Daoy (cell line): ENCODE data around the gene GIMAP8. TPM values are rescaled to one million over a fixed set of nuclear protein-coding genes. Genes with fewer than 3 reads are reported as not detected.

Source experiments
- DNase-seq: peaks from one replicate; pipeline ENCODE4 v3.0.0-alpha.2; 2015; ENCODE audit warnings: low read depth
- total RNA-seq: library from RNA; depleted of rRNA; stranded (reverse); fragments of >200 nt; shearing (Covaris generic); gene quantifications from 2 replicates; pipeline ENCODE4 v1.2.3, GENCODE V29; 2014; rRNA removed

The GIMAP8 gene
- total RNA-seq = not detected in 2 replicates

DNA sequence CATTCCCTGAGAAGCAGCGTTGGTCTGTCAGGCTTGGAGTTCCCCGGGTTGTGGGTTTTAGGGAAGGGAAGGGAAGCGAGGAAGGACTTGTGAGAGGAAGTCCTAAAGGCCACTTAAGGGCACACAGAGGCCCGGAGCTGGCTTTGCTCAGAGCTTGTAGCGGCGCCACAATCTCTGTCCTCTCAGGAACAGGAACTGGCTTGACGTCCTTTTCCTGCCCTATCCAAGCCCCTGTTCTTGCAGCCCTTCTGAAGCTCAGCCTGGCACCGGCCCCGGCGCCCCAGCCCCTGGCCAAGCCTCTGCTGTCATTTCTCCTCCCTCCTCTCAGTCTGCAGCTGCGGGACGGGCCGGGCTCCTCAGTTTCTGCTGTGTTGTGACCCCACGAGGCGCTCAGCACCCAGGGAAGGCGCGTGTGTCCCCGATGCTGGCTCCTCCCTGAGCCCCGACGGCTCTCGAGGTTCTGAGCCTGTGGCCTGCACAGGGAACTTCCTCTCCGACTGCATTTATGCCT is at the start of gene GIMAP8:
Gene GIMAP8, plus strand, starts transcription at position 140 of the 511 bp plus-strand sequence. CDS start 16,069 bp downstream, outside the sequence.
- DNase-seq = no peak

DNA sequence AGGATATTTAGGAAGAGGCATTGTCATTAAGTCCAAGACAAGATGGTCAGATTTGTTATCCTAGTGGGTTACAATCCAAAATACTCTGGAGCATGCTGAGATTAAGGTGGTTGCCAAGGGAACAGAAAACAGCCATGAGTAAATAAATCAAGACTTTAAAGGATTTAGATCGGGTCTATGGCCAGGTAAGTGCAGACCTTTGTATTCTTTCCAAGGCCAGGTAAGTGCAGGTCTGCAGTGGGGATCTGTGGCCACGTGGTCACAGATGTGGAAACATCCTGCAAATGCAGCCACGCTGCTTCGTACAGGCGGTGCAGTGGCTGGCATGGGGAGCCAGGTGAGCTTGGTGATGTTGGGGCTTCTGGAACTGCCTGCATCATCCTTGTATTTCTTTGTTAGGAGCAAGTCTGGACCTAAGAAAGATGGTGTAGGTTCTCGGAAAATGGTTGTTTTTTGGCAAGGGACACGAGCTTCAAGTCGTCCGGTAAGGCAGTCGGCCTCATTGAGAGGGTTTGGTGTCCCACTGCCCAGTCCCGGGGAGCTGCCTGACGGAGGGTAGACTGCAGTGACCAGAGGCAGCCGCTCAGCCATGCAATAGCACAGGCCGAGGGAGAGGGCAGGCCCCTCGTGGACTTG is 49.5 kb upstream of the GIMAP8 start:
- DNase-seq = no peak

DNA sequence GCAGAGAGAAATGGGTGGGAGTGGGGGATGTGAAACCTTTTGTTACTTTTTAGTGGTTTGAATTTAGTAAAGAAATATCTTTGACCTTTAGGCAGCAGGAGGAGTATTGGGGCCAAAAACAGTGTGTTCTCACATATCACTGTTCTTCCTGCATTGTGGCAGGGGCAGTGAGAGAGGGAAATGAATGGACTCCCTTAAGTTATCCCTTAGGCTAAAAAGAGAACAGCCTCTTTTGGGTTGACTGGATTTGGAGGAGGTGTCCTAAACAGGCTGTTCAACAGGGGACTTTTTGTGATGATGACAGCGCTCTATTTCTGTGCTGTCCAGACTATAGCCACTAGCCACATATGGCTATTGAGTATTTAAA is 49.0 kb upstream of the GIMAP8 start:
- no peak for DNase-seq

DNA sequence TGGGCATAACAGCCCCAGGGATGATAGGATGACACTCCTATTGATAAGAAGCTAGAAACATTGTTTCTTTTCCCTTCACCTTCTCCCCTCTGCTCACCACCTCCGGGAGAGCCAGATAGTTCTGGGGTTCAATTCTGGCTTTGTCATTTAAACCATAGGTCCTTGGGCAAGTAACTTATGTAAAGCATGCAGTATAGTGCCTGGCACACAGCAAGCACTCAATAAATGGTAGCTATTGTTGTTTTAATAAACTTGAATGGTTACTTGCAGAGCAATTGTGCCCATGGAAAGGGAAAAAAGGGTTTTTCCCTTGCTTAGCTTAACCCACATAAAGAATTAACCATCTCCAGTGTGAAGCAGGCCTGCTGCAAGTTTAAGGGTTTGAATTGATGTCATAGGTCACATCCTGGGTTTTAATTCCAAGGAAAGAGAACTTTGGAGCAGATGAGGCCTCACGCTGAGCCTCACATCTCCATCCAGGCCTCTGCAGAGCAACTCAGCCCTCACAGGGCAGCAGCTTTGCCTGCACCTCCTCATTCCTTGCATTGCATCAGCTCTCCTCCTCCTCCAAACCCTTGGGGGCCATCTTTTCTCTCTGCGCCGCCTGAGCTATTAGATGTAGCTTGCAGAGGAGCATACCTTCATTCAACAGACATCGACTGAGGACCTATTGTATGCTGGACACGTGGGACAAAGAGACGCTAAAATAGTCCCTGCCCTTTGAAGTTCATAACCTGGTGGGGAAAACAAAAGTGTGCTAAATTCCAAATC is 48.4 kb upstream of the GIMAP8 start:
- DNase-seq = no peak

DNA sequence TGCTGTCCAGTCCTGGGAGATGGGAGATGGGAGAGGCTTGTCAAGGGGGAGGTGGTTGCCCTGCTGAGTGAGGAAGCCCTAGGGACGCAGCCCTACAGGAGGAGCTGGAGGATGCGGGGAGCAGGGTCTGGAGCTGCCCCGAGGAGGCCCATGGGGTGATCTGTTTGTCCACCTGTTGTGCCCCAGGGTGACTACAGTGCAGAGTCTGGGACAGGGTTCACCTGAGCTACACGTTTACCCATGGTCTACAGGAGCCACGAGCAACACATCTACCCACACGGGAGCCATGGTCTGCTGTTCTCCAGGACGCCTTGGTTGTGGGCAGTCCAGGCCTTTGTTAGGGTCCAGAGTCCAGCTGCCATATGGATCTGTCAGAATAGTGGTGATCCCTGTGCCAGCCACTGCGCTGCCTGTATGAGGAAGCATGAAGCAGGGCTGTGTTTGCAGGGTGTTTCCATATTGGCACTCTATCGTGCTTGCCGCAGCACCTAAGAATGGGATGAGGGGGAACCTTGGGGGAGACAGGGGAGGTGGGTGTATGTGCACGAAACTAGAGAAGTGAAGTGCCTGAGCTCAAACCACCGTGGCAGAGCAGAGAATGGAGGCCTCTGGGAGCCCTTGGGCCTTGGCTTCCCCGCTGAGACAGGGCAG is 47.6 kb upstream of the GIMAP8 start:
- DNase-seq = no peak

DNA sequence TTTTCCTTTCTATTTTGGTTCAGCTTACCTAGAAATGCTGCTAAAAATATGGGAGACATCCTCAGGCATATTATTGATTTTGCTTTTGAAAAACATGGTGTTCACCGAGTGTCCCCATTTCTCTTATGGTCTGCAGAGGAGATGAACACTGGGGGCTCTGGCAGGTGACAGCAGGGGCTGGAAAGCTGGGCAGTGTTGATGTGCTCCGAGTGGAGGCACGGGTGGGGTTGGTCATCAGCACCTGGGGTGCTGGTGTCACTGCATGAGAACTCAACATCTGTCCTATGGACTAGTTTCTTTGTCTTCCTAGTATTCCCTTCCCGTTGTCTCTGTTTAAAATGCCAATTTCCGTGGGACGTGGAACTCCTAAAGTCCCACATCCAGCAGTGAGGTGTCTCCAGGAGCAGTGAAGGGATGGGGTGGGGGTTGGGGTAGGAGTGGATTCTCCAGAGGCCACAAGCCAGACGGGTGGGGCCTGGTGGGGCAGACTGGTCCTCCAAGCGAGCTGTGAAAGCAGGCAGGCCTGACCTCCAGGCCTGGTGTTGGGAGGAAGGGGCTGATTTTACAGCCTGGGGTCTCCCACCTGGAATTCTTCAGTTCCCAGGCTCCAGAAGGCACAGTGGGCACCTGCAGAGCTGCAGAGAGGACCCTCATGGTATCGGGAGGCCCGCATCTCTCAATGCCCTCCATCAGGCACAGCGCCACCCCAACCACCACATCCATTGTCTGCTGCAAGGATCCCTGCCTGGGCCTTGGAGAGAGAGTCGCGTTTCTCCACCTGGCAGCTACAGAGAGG is 46.9 kb upstream of the GIMAP8 start:
- DNase-seq = no peak

DNA sequence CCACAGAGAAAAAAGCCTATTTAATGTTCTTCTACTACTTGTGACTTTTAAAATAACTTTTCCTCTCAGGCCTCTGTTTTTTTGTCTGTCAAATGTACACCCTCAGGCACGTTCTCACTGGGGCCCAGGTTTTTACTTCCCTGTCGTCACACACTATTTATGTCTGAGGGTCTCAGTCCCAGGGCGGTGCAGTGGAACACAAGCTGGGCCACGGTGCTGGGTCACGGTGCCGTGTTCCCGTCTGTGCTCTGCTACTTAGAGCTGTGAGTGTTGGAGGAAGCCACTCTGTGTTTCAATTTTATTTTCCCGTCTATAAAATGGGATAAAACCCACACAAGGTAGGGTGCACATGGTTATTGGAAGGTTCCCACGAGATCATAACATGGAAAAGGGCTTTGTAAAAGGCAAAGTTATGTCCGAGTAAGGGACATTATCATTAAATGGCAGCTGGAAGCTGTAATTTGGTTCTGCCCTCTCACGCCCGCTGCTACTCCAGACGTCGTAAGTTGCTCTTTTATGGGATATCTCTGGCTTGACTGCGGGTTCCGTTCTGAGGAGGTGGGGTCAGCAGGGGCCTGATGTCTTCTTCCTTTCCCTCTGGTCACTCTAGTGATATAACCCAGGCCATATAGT is 46.1 kb upstream of the GIMAP8 start:
- DNase-seq = no peak

DNA sequence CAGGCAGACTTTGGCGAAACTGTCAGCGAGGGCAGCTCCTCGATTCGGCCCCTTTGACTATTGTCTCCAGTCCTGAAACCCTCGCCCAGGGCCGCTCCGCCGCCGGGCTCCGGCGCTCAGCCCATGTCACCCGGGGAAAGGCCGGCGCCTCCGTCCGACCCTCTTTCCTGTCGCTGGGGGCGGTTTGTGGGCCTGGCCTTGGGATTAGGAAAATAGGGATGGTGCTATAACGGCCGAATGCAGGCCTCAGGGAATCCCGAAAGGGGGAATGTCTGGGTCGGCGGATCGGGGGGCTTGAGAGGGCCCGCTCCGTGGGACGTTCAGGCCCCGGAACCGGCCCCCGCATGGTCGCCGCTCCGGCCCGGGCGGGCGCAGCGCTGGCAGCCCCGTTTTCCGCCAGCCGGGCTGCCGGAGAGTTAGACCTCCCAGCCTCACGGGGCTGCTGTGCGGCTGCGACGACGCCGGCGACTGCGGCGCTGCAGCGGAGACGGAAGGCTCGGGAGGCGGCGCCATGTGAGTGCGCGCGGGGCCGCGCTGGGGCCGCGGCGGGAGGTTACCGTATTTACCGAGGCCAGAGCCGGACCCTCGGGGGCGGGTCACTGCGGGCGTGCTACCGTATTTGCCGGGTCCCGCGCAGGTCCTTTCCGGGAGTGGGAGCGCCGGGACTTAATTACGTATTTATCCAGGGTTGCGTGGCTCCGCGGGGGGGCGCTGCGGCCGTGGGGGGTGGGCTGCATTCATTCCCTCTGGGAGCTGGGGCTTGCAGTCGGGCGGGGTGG is 45.4 kb upstream of the GIMAP8 start:
- DNase-seq = peak; percentile 92

DNA sequence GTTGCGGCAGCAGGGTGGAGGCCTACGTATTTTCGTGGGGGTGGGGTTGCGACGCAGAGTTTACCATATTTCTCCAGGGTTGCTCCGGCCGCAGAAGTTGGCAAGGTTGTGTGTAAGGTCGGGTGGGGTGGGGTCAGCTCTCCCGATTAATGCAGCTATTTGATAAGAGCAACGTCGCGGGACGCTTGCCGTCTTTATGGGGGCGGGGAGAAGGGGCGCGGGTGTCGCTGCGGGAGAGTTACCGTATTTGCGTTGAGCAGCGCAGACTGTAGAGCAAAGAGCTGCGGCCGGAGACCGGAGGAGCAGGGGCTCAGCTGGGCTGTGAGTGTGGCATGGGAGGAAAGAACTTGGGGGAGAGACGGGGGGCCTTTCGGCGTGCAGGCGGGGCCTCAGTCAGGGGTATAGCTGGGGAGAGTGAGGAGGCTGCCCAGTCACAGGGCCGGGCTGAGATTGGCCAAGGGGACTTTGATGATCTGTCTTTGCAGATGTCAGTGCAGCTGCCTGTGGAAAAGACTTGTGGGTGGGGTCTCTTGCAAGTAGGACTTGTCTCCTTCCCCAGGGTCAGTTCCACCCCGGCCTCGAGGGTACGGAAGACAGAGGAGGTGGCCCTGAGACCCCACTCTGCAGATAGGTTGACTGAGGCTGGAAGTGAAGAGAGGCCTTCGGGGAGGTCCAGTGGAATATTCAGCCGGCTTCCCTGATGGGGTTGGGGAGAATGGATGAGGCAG is 44.7 kb upstream of the GIMAP8 start:
- no peak for DNase-seq

DNA sequence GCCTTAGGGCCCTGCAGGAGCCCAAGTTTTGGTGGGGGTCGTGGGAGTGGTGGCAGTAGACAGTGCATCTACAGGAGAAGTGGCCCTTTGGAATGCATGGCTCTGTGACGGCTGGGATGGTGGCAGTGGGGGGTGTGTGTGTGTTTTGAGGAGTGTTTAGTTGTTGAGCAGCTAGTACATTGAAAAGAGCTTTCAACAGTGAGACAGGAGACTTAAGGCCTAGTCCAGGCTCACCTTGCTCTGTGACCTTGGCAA is 44.2 kb upstream of the GIMAP8 start:
- no peak for DNase-seq

DNA sequence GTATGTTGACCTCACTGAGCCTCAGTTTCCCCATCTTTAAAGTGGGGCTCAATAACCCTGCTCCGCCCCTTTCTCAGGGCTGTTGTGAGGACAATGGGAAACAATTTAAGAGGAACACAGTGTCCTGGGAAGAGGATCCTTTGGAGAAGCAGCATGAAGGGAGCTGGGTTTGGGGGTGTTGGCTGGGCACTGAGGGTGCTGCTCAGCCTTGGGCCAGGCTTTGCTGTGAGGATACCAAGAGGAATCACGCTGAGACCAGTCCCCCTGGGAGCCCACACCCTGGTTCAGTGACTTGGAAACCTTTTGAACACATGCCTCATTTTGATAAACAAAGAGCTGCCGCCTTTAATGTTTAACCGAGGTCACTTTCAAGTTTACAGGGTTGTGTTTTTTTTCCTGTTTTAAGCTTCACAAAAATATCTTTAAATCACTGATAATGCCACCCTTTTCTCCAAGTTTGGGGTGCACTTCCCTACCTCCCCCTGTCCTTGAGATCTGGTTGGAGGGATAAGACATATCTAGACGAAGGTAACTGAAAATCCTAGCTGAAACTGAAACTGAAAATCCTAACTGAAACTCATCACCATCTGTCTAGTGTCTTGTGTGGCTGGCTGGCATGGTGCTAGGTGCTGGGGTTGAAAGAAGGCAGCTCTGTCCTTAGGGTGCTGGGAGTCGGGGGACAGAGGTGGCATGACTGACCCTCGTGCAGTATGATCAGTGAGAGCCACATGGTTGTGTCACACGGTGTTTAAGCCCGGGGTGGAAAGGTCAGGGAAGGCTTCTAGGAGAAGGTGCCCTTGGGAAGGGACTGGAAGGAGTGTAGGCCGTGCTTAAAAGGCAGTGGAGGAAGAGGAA is 43.6 kb upstream of the GIMAP8 start:
- DNase-seq = peak; percentile 40

DNA sequence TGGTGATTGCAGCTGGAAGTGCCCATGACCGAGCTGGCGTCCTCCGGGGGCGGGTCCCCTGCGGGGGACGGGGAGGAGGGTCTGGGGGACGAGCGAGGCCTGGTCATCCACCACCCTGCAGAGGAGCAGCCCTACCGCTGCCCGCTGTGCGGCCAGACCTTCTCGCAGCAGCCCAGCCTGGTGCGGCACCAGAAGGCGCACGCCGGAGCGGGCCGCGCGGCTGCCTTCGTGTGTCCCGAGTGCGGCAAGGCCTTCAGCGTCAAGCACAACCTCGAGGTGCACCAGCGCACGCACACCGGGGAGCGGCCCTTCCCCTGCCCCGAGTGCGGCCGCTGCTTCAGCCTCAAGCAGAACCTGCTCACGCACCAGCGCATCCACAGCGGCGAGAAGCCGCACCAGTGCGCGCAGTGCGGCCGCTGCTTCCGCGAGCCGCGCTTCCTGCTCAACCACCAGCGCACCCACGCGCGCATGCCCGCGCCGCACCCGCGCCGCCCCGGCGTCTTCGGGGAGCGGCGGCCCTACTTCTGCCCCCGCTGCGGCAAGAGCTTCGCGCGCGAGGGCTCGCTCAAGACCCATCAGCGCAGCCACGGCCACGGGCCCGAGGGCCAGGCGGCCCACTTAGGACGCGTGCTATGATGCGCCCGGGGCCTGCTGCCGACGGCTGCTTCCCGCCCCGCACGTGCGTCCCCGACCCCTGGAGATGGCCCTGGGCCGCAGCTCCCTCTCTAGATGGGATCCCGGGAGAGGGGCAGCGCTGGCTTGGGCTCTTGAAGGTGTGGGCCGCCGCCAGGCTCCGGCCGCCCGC is 42.6 kb upstream of the GIMAP8 start:
- no peak for DNase-seq

DNA sequence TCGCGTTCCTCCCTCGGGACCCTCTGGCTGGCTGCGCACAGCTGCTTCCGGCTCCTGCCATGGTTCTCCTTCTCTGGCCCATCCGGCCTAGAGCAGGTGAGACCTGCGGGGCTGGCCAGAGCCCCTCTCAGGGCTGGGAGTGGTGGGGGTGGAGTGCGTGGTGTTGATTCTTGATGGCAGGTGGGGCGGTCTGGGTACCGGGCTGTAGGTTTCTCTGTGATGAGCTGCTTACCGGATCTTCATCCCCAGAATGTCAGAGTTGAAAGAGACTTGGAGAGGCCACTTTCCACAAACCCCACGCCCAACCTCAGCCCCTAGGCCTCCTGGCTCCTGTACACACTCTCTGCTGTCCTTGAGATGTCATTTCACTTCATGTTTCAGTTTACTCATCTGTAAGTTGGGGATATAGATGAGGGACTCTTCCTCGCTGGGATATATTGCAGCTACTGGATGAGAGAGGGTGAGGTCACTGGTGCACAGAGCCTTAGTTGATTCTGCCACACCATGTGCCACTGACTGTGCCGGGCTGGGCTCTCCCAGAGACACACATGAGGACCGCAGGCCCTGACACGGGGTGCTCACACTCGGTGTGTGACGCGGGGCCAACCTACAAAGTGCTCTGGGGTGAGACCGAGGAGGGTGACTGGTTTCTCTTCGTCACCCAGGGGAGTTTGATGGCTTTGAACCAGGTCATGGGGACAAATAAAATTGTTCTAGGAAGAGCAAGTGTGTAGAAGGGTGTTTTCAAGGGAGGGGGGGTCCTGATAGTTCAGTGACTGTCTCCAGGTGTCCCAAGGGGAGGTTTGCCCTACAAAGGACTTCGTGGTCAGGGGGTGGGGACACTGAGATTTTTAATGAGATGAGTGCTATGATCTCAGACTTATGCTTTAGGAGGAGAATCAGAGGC is 41.8 kb upstream of the GIMAP8 start:
- DNase-seq = no peak

DNA sequence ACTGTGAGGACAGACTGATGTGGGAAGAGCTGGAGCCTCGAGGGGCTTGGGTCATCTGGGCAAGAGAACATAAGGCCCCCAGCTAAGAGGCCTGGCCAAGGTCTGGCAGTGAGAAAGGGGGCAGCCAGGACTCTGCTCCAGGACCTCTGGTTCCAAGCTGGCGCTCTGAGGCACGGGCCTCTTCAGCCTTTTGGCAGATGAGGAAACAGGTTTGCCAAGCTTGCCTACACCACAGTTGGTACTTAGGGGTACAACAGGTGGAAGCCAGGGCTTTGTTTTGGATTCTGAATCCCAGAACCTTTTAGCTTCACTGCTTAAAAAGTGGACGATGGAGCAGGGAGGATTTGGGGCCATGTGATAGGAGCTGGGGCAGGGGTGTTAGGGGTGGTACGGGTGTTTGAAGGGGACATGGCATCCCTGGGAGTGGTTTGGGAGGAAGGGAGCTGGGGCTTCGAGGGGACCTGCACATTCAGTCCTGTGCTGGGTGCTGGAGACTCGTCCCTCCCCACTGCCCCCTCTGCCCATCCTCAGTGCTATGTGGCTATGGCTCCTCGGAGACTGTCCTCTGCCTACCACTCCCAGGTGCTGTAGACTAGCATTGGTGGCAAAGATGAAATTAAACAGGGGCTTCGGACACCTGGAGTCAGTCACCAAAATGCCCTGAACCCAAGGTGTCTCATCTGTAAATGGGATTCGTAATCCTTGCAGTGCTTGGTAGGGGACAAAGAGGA is 41.0 kb upstream of the GIMAP8 start:
- no peak for DNase-seq

DNA sequence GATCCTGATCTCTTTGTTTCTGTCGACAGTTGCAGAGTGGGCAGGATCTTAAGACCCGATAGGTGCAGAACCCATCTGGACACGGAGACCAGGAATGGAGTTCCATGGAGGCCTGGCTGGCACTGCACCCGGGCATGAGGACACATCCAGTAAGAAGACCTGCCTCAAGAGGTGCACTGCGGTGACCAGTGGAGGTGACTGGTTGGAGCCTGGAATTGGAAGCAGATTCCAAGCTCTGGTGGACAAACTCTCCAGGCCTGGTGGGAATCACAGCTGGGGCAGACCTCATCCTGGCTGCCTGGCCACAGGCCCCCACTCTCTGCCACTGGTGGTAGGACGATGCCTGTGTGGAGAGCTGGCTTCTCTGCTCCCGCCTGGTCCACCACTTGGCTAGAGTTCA is 40.3 kb upstream of the GIMAP8 start:
- no peak for DNase-seq

DNA sequence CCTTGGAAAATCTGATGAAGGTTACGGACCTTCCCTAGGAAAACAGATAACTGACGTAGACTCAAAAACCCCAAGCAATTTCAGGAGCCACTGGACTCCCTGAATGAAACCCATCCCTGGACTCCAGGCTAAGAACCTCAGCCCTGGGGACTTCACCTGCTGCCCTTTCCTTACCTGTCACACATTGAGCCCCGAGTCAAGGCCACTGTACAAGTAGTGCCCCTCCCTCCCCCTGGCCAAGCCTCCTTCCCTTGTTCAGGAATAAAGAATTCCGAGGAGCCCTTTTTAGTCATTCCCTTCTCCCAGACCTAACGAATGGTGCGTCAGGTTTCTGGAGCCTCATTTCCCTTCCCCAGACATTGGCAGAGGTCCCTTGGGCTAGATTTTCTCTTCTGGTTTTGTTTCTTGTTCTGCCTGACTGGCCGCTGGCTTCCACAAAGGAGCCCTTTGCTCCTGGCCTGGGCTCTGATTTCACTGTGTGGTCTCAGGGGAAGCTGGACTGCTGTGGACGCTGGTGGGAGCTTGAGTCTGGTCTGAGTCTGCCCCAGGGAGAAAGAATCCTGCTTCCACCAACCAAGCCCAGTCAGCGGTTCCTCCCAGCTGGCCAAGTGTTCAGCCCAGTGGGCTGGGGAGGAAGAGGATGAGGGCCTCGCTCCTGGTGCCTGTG is 39.6 kb upstream of the GIMAP8 start:
- DNase-seq = no peak
